Non-pigmented ciliary epithelial cell (primary cell): ENCODE measurements around the gene ACOT11.

ENCODE experiments used
- DNase-seq: peaks from one replicate; pipeline ENCODE4 v3.0.0-alpha.2; 2010; ENCODE audit warnings: low read depth

The ACOT11 gene

DNA sequence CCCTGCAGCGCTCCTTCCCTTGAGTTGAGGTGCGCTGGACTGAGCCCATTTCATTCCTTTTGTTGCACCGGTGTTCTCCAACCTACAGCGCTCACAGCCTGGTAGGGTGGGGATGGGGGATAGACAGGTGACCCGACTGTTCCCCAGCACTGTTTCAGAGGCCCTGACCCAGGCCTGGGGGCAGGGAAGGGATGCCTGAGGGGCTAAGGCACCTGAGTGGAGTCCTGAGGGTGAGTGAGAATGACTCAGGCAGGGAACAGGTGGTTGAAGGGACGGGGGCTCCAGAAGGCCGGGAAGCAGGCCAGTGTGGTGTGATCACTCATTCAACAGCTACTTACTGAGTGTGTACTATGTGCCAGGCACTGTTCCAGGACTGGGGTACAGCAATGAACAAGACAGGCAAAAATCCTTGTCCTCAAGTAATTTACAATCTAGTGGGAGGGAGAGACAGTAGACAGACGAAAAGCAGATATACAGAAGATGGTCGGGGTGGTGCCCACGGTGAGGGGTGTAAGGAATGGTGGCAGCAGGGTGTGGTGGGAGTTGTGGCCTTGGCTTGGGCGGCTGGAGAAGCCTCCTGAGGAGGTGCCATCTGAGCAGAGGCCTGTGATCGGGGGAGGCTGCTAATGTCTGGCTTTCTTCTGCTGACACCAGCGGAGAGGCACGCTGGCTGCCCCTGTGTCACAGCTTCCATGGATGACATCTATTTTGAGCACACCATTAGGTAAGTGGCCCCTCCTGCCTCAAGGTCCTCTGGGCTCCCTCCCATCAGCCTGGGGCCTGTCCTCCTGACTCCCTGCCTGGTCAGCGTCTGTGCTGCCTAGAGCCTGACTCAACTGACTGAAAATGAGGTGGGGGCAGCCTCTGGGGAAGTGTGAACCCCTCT, 37.4 kb downstream of the ACOT11 start:
- no peak for DNase-seq

GRCh38 chr1:54588377-54588776, 40.3 kb downstream of the ACOT11 start:
- DNase-seq: no peak

GRCh38 chr1:54591127-54591756, 43.2 kb downstream of the ACOT11 start:
- no peak for DNase-seq

- DNase-seq: no peak
These were observed 45.6 kb downstream of the ACOT11 start for GRCh38 chr1:54593571-54594160.

DNA sequence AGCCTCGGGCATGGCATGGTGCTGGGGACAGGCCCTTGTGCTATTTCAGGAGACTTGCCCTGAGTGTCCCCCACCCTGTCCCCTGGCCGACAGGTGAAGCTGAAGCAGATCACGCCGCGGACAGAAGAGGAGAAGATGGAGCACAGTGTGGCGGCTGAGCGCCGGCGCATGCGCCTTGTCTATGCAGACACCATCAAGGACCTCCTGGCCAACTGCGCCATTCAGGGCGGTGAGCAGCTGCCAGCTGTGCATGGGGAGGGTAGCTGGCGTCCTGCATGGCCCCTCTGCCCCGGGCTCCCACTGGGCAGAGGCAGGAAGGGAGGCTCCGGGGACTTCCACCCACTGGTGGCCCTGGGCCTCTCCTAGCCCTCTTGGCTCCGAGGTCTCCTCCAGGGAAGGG, 46.4 kb downstream of the ACOT11 start:
- DNase-seq: no peak

DNA sequence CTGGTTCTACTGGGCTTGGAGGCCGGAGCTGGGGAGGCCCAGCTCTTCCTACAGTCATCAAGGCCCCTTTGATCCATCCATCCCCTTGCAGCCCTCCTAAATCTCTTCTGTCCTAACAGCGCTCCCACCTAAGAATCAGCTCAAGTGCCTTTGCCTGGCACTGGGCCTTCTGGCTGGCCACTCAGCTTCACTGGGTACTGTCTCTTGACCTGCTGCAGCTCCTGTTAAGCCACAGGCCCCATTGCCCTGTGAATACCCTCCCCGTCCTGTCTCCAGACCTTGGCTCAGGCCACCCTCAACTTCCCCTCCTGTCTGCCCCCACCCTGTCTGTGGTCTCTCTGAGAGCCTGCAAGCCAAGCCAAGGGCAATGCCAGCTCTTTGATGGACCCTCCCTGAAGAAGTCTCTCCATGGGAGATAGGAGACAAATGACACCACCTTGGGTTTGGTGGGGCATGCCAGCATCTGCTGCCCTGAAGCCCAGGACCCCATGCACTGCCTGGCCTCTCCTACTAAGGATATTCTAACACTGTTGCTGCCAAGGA, 48.0 kb downstream of the ACOT11 start:
- no peak for DNase-seq

- no peak for DNase-seq
These were observed 48.7 kb downstream of the ACOT11 start for GRCh38 chr1:54596756-54597155.

GRCh38 chr1:54597455-54598030, 49.5 kb downstream of the ACOT11 start:
- no peak for DNase-seq

GRCh38 chr1:54599211-54599823, 51.3 kb downstream of the ACOT11 start:
- DNase-seq: no peak

DNA sequence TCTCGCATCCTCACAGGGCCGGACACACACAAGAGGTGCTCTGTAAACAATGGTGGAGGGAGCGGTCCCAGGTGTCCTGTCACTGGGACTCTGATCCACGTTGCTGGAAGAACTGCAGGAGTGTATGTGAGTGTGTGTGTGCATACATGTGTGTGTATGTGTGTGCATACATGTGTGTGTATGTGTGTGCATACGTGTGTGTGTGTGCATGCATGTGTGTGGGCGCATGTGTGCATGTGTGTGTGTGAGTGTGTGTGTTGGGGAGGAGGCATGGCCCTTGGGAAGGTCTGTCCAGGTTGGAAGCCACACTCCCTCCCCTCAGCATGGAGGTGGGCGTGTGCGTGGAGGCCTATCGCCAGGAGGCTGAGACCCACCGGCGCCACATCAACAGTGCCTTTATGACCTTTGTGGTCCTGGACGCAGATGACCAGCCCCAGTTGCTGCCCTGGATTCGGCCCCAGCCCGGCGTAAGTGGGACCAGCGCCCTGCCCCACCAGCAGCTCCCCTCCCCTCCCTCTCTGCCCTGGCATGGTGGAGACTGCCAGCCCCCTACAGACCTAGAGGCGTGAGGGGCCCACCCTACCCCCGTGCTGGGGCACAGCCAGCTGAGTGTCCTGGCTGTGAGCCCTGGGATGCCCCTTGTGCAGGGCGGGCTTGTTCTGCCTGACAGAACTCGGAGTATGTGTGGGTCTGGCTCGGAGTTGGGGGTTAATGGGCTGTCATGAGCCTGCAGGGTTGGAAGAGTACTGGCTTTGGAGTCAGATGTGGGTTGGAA, 53.1 kb downstream of the ACOT11 start:
- DNase-seq: no peak

- no peak for DNase-seq
These were observed 53.7 kb downstream of the ACOT11 start for GRCh38 chr1:54601730-54602129.

- no peak for DNase-seq
These were observed 54.5 kb downstream of the ACOT11 start for GRCh38 chr1:54602554-54602953.

- no peak for DNase-seq
These were observed 55.2 kb downstream of the ACOT11 start for GRCh38 chr1:54603241-54603640.

DNA sequence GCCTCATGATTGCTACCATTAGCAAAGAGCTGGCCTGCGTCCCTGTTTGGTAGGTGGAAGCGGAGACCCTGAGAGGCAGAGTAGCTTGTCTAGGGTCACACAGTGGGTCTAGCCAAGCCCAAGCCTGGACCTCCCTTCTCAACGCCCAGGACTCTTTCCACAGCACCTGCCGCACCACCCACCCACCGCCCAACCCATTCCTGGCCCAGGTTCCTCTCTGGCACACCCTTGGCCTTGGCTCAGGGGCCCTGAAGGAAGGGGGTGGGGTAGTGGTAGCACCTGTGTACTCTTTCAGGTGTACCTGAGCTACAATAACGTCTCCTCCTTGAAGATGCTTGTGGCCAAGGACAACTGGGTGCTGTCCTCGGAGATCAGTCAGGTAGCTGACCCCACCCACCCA, 56.0 kb downstream of the ACOT11 start:
- DNase-seq: no peak

GRCh38 chr1:54604572-54605370, 56.7 kb downstream of the ACOT11 start:
- DNase-seq: no peak

DNA sequence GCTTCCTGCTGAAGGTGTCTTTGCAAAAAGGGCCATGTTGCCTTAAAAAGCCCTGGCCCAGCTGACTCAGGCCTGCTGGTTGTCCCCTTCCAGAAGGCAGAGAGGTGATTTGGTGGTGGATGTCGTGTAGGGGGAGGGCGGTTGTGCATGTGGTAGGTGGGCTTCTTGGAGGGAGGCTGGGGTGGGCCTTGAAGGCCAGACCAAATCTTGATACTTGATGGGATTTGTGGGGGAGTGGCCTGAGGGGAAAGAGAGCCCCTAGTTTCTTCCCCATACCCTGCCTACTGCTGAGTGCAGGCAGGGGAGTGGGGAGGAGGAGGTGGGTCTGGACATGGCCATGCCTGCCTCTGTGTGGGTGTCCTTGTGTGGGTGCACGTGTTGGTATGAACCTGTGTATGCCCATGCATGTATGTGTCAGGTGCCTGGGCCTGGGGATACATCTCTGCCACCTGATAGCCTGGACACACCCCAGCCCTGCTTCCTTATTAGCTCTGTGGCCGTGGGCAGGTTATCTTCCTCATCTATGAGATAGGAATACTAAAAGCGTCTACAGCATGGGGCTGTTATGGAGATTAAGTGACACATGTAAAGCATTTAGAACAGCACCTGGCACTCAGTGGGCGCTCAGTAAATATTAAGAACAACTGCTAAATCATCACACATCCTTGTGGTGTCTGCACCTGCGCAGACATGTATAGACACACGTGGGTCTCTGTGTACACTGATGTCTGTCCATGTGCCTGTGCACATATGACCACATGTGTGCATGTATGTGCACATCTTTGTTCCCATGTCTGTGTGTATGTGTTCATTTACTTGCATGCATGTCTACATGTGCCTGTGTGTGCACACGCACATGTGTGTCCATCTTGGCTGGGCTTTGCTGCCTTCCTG, 58.3 kb downstream of the ACOT11 start:
- DNase-seq: no peak

DNA sequence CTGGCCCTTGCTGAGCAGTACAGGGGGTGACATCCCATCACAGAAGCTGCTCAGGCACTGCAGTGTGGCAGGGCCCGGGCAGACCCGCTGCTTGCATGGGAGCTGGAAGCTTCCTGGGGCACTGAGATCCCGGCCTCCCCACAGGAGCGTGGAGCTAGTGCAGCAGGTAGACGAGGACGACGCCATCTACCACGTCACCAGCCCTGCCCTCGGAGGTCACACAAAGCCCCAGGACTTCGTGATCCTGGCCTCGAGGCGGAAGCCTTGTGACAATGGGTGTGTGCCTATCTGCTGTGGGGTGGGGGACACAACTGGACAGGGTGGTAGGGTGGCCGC, 58.9 kb downstream of the ACOT11 start:
- no peak for DNase-seq

DNA sequence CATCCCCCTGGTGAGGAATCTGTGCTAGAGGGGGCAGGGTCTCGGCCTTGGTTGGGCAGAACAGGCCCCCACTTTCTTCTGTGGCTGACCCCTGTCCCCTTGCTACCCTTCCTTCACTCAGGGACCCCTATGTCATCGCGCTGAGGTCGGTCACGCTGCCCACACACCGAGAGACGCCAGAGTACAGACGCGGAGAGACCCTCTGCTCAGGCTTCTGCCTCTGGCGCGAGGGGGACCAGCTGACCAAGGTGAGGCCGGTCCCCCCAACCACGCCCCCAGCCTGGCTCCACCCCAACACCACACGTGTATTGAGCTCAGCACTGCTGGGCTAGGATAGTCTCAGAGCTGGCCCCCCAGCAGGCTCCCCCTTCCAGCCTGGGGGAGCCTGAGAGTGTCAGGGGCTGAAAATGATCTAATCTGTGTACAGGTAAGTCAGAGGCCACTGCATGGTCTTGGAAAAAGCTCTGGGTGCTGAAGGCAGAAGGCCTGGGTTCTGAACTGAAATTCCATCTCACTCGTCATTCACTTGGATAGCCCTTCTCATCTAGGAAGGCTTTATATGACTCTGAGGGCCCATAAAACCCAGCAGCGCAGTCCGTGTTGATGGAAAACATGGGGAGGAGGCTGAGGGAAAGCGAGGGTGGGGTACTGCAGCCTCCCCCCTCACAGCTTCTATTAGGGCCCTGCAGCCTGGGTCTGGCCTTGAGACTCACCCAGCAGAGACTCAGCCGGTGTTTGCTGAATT, 60.0 kb downstream of the ACOT11 start:
- no peak for DNase-seq
